Smooth muscle cell (in vitro differentiated cells): Measurements from ENCODE around the gene EXPH5. TPM values are rescaled to one million over a fixed set of nuclear protein-coding genes. Genes with fewer than 3 reads are reported as not detected.
"Not testable (repeated sequence)": the region's sequence is repeated elsewhere in the genome, so short reads cannot be mapped to it uniquely, and the experiment has no call there.

Source experiments
- DNase-seq: peaks from one replicate; lab custom pipeline; 2025; ENCODE audit not compliant: unreplicated experiment; lab: John Stamatoyannopoulos, UW
- H2AFZ ChIP-seq: fragments of 200-600 bp; sonication (generic); 2 replicates; pipeline ENCODE4 v1.6.0; 2016; ENCODE audit warnings: antibody characterized with exemption, low read depth, mild to moderate bottlenecking
- H3F3A ChIP-seq: fragments of 200-600 bp; sonication (generic); 2 replicates; pipeline ENCODE4 v1.6.0; 2017; ENCODE audit warnings: antibody characterized with exemption, low read depth
- H3K27ac ChIP-seq: fragments of 200-600 bp; sonication (generic); 2 replicates; pipeline ENCODE4 v1.5.1; 2016; ENCODE audit warnings: low read depth, mild to moderate bottlenecking
- H3K27me3 ChIP-seq: fragments of 200-600 bp; sonication (generic); 2 replicates; pipeline ENCODE4 v1.6.1; 2016; ENCODE audit warnings: low read depth, mild to moderate bottlenecking
- H3K36me3 ChIP-seq: fragments of 200-600 bp; sonication (generic); 2 replicates; pipeline ENCODE4 v1.5.1; 2016; ENCODE audit warnings: low read depth
- H3K4me1 ChIP-seq: fragments of 200-600 bp; sonication (generic); 2 replicates; pipeline ENCODE4 v1.5.1; 2016; ENCODE audit warnings: low read depth
- H3K4me2 ChIP-seq: fragments of 200-600 bp; sonication (generic); 2 replicates; pipeline ENCODE4 v1.6.0; 2016; ENCODE audit warnings: mild to moderate bottlenecking
- H3K4me3 ChIP-seq: fragments of 200-600 bp; sonication (generic); 2 replicates; pipeline ENCODE4 v1.5.1; 2016; ENCODE audit warnings: mild to moderate bottlenecking
- H3K79me2 ChIP-seq: fragments of 200-600 bp; sonication (generic); 2 replicates; pipeline ENCODE4 v1.6.0; 2016; ENCODE audit warnings: low read depth, mild to moderate bottlenecking
- H3K9ac ChIP-seq: fragments of 200-600 bp; sonication (generic); 2 replicates; pipeline ENCODE4 v1.6.0; 2016; ENCODE audit warnings: low read depth
- H3K9me3 ChIP-seq: fragments of 200-600 bp; sonication (generic); replicated peaks from 2 replicates; pipeline ENCODE4 v1.5.1; 2016; ENCODE audit warnings: low read depth
- H4K20me1 ChIP-seq: fragments of 200-600 bp; sonication (generic); 2 replicates; pipeline ENCODE4 v1.6.0; 2016; ENCODE audit warnings: low read depth
- WGBS: methylation state at CpG from one replicate; pipeline ENCODE4 v1.1.7; 2016; ENCODE audit warnings: low lambda C conversion rate; 5-methylcytosine and 5-hydroxymethylcytosine counted together
- polyA plus RNA-seq: library from polyadenylated mRNA; unstranded; fragments of >200 nt; fragmentation: Nextera tagmentation; extraction: Ambion mirVana; gene quantifications from 2 replicates; pipeline ENCODE4 v1.2.1, GENCODE V29; 2016
- total RNA-seq: library from RNA; depleted of rRNA; stranded (reverse); fragments of >200 nt; gene quantifications from 2 replicates; pipeline ENCODE4 v1.2.3, GENCODE V29; 2014
- TF ChIP-seq, protein P1 (sequence below): fragments of 200-600 bp; sonication (generic); IDR thresholded peaks from 2 replicates; pipeline ENCODE4 v1.5.1; 2017; ENCODE audit warnings: borderline replicate concordance, mild to moderate bottlenecking, antibody characterized with exemption; ENCODE audit not compliant: insufficient read depth, poor library complexity, severe bottlenecking

The EXPH5 gene
- total and polyA plus RNA-seq, 2 experiments from 2014 or later = 0.54 to 6.9 TPM

DNA sequence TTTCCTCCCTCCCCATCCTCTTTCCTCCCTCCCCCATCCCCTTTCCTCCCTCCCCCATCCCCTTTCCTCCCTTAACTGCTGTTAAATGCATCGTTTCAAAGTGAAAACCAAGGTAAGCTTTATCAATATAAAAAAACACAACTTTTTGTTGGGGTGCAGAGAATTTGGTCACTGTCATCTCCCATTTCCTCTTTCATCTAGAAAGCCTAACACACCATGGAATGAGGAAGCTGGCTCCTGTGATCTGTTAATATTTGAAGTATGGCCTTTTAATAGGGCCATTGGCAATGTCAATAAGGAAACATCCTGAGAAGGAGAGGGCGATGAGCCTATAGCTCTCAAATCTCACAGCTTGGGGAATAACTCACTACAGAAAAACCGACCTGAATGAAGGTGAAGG is 7.0 kb downstream of the EXPH5 start:
- H3K4me1 ChIP-seq = no peaks in the 10 kb centered on the region
- H3K79me2 ChIP-seq = no peaks in the 10 kb centered on the region
- 88% methylated on average over 3 of the region's 3 CpGs for WGBS
- no peaks in the 10 kb centered on the region for H3F3A ChIP-seq
- H4K20me1 ChIP-seq = no peaks in the 10 kb centered on the region
- H3K4me2 ChIP-seq = no peak overlapping the region
- H2AFZ ChIP-seq = no peak overlapping the region
- H3K36me3 ChIP-seq = no peaks in the 10 kb centered on the region
- no peak overlapping the region for H3K9ac ChIP-seq
- peaks cover 1% of the 10 kb centered on the region for H3K27me3 ChIP-seq
- no peak for DNase-seq
- H3K9me3 ChIP-seq = no peaks in the 10 kb centered on the region
- TF ChIP-seq, protein P1, sequence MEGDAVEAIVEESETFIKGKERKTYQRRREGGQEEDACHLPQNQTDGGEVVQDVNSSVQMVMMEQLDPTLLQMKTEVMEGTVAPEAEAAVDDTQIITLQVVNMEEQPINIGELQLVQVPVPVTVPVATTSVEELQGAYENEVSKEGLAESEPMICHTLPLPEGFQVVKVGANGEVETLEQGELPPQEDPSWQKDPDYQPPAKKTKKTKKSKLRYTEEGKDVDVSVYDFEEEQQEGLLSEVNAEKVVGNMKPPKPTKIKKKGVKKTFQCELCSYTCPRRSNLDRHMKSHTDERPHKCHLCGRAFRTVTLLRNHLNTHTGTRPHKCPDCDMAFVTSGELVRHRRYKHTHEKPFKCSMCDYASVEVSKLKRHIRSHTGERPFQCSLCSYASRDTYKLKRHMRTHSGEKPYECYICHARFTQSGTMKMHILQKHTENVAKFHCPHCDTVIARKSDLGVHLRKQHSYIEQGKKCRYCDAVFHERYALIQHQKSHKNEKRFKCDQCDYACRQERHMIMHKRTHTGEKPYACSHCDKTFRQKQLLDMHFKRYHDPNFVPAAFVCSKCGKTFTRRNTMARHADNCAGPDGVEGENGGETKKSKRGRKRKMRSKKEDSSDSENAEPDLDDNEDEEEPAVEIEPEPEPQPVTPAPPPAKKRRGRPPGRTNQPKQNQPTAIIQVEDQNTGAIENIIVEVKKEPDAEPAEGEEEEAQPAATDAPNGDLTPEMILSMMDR = no peak
- H3K4me3 ChIP-seq = no peak overlapping the region
- no peak overlapping the region for H3K27ac ChIP-seq

DNA sequence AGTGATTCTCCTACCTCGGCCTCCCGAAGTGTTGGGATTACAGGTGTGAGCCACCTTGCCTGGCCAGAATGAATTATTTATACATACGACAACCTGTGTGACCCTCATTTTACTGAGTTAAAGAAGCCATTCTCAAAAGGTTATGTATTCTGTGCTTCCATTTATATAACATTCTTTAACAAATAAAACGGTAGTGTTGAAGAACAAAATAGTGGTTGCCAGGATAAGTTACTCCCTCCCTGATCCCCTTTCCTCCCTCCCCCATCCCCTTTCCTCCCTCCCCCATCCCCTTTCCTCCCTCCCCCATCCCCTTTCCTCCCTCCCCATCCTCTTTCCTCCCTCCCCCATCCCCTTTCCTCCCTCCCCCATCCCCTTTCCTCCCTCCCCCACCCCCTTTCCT is 7.4 kb downstream of the EXPH5 start:
- not testable (repeated sequence) for DNase-seq, H3K79me2 ChIP-seq, H3K4me1 ChIP-seq, H3K27me3 ChIP-seq, H3K4me2 ChIP-seq, H2AFZ ChIP-seq, H3K27ac ChIP-seq, H3F3A ChIP-seq, H3K4me3 ChIP-seq, H3K36me3 ChIP-seq, H3K9ac ChIP-seq, H4K20me1 ChIP-seq, H3K9me3 ChIP-seq
- WGBS = 65% methylated on average over 4 of the region's 4 CpGs

DNA sequence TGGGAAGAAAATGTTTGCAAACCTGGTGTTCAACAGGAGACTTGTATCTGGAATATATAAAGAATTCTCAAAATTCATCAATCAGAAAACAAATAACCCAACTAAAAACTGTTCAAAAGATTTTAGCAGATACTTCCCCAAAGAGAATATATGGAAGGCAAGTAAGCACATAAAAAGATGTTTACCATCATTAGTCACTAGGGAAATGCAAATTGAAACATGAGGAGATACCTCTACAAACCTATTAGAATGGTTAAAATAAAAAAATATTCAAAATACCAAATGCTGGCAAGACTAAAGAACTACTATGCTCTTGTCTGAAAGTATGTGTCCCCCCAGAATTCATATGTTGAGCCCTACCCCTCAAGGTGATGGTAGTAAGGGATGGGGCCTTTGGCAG is 8.6 kb downstream of the EXPH5 start:
- no peak for DNase-seq
- TF ChIP-seq, protein P1 = no peak
- Histone ChIP-seq H2AFZ (no peak overlapping the region), H3F3A (no peaks in the 10 kb centered on the region), H3K9me3 (no peaks in the 10 kb centered on the region), H3K36me3 (no peaks in the 10 kb centered on the region), H3K9ac (no peak overlapping the region), H3K27ac (no peak overlapping the region), H3K4me1 (no peaks in the 10 kb centered on the region), H3K79me2 (no peaks in the 10 kb centered on the region), H3K4me3 (no peak overlapping the region), H4K20me1 (no peaks in the 10 kb centered on the region), H3K27me3 (no peaks in the 10 kb centered on the region), H3K4me2 (no peak overlapping the region)

- H3K27ac ChIP-seq = no peak overlapping the region
- WGBS = 34% methylated on average over 2 of the region's 2 CpGs
- H3K27me3 ChIP-seq = no peaks in the 10 kb centered on the region
- H2AFZ ChIP-seq = no peak overlapping the region
- H3K79me2 ChIP-seq = no peaks in the 10 kb centered on the region
- H3K9ac ChIP-seq = no peak overlapping the region
- no peak for DNase-seq
- no peak overlapping the region for H3K4me3 ChIP-seq
- H4K20me1 ChIP-seq = no peaks in the 10 kb centered on the region
- H3K4me2 ChIP-seq = no peak overlapping the region
- TF ChIP-seq, protein P1 = no peak
- H3F3A ChIP-seq = no peaks in the 10 kb centered on the region
- H3K36me3 ChIP-seq = no peaks in the 10 kb centered on the region
- H3K9me3 ChIP-seq = no peaks in the 10 kb centered on the region
- H3K4me1 ChIP-seq = no peaks in the 10 kb centered on the region
These were observed 12.9 kb downstream of the EXPH5 start for GRCh38 chr11:108580645-108581044.
